GM18511 (cell line): ENCODE results near the gene GRID2.

Source experiments
- ATAC-seq: cut with Tn5 transposase; IDR thresholded peaks from one replicate; pipeline ENCODE4 v1.9.1; 2021; ENCODE audit warnings: mild to moderate bottlenecking, moderate library complexity; ENCODE audit not compliant: unreplicated experiment

Gene GRID2

GRCh38 chr4:93730251-93730650, 1426.5 kb downstream of the GRID2 start:
- no peak for ATAC-seq

DNA sequence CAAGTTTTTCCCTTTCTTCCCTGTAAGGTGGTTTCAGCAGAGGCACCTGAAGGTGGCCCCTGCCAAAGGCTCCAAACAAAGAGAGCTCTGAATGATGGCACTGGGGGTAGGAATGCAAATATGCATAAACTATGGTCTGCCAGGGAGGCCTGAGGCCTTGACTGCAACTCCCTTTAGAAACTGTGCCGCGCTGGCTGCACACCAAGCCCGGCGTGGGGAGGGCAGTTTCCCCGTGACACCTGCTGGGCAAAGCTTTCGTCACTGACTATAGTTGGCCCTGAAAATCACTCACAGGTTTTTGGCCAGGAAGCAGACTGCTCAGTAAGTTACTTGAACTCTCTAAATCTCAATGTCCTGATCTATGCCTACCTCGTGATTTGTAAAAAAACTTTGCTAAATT, 1427.0 kb downstream of the GRID2 start:
- no peak for ATAC-seq

DNA sequence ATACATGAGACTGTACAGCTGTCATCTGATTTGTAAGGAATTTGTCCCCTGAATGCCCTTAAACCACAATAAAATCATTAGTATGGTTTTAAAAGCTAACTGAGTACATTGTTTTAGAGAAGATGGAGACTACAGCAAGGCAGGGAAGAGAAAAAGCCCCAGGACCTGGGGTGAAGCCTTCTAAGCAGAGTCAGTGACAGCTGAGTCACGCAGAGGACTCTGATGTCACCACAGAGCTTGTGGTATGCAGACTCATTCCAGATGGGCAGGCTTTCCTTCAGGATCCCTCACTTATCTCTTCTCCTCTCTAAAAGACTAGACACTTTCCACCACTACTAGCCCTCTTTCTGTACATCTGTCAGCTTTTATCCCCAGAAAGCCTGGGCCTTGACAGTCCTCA, 1427.7 kb downstream of the GRID2 start:
- ATAC-seq = no peak

- ATAC-seq = no peak
Measured at GRCh38 chr4:93732509-93732908, 1428.7 kb downstream of the GRID2 start.

DNA sequence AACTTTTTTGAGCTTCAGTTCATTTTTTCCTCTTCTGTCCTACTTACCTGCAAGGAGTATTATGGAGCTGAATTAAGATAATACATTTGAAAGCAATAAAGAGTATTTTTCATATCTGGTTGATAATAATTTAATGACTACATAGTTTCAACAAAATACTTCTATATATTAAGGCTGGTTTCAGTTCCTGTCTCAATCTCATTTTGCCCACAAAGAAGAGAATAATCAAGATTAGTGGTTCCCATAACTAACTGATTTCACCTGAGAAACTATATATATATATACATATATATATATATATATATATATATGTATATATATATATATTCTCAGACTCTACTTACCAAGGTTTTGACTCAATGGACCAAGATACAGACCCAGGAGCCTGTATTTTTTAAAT, 1437.1 kb downstream of the GRID2 start:
- ATAC-seq = no peak

- ATAC-seq = no peak
Measured at GRCh38 chr4:93743022-93743421, 1439.3 kb downstream of the GRID2 start.

GRCh38 chr4:93743635-93744034, 1439.9 kb downstream of the GRID2 start:
- no peak for ATAC-seq

DNA sequence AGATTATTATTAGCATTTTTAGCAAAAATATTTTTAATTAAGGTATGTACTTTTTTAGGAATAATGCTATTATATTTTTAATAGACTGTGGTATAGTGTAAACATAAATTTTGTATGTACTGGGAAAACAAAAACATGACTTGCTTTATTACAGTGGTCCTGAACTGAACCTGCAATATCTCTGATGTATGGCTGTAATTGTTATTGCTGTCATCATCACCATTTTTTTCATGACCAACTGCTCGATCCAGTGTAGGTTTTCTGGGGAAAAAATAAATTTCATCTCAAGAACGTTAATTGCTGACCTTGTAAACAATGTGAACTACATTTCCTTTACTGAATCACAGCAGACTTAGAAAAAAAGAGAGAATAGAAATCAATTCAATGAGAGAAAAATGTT, 1441.2 kb downstream of the GRID2 start:
- no peak for ATAC-seq

GRCh38 chr4:93746031-93746430, 1442.3 kb downstream of the GRID2 start:
- ATAC-seq = no peak

DNA sequence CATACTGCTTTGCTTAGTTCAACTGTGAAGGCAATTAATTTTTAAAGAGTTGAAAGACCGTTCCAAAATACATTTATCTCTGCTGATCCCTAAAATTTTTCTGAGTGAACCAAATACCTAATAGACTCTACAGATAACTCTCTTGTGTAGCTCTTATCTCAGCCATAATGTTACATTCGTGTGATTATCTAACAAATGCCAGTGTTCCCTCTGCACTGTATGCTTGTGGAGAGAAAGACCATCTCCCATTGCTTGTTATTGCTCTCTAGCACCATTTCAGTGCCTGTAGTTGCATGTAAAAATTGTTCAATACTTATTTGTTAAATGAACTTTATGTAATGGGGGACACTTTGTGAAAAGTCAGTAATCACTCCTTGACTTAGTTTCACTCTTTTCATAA, 1443.5 kb downstream of the GRID2 start:
- ATAC-seq = no peak

GRCh38 chr4:93748373-93749291, 1444.9 kb downstream of the GRID2 start:
- ATAC-seq = peak; percentile 41

DNA sequence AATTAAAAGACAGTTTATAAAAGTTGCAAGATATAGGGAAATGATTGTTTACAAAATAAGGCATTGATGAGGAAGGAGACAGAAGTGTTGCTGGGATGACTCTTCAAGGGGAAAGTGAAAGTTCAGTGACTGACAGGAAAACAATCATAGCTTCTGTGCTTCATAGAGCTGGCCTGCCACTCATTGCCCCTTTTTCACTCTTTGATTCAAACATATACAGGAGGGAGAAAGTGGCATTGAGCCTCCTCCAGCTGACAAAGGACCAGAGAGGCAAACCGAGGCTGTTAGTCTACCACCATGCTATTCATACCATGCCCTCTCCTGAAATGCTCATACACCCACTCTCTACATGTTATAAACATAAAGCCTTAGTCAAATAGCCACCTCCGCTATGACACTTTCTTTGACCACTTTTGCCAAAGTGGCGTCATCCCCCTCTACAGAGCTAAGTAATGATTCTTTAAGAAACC, 1445.6 kb downstream of the GRID2 start:
- ATAC-seq = peak; percentile 77

DNA sequence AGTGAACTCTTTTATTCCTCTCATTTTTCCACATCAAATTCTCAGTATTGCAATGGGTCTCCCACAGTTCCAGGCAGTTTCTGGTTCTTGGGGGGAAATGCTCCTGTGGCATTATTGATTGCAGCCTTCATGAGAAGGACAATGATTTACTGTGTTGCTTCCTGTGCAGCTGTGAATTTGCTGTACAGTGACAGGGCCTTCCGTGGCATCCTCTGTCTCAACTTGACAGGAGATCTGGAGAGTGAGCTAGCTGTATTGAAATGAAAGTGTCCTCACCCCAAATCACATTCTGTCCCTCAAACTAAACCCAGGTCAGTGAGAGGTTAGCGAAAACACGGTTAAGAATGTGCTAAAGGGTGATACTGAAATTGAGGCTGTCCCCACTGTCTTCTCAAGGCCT, 1447.6 kb downstream of the GRID2 start:
- peak; percentile 50 for ATAC-seq

DNA sequence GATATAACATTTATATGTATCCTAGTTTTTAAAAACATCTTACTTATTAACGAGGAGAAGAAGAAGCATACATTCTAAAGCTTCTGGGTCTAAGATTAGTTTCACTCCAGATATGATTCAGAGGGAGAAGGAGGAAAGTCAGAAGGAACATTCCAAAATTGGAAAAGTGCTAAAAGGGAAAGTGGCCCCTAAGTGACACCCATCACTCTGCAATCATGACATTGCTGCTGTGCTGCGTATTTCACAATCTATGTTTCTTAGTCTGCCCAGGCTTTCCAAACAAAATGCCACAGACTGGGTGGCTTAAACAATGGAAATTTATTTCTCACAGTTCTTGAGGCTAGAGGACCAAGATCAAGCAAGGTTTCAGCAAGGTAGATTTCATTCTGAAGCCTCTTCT, 1452.3 kb downstream of the GRID2 start:
- ATAC-seq = no peak

- peak; percentile 38 for ATAC-seq
Measured at GRCh38 chr4:93759506-93759905, 1455.7 kb downstream of the GRID2 start.

GRCh38 chr4:93760284-93760683, 1456.5 kb downstream of the GRID2 start:
- ATAC-seq = no peak

DNA sequence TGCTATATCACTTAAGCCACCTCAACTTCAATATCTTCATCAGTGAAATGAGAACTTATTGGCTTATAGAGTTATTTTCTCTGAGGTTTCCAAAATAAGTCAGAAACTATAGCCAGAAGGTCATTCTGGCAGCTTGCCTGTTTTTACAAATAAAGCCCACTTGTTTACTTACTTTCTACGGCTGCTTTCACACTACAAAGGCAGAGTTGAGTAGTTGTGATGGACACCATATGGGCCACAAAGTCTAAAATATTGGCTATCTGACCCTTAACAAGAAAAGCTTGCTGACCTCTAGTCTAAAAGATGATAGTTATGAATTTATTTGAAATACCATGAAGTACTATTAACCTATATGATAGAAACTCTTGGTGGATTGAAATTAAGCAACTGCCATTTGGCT, 1457.5 kb downstream of the GRID2 start:
- no peak for ATAC-seq

DNA sequence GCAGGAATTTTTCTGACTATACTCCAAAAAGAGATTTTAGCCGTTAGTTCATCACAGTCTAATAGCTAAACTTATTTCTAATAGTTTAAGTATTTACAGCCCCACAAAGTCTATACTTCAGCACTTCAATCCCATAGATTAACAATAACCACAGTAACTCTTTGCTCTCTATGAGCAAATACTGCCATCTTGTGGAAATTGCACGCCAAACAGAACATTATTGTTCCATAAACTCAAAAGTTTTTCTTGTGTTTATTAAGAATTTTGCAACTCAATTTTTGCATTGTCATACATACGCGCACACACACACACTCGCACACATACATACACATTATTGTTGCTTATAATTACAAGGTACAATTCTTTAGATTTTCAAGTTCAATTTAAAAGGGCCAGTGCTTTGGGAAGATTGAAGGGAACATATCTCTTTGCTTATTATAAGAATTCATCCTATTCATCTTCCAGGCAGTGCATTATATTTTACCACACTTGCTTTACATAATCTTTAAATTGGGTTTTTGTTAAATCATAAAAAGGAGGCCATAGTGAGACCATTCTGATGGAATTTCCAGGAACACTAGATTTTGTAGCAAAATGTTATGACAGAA, 1461.0 kb downstream of the GRID2 start:
- ATAC-seq = peak; percentile 77

DNA sequence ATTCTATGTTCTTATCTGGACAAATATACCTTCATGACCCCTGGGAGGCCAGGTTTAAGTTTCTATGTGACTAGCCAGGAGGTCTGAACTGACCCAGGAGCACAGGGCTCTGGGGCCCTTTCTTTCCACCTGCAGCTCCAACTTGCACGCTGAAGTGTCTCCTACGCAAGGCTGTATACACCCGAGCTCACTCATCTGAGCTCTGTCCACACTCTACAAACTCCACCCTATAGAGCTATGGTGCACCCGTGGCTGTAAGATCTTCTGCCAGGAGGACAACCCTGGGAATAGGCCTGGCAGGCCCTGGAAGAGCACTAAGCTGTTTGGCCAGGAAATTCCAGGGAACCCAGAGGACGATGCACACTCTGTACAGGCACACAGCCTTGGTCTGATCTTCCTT, 1464.2 kb downstream of the GRID2 start:
- ATAC-seq = no peak

DNA sequence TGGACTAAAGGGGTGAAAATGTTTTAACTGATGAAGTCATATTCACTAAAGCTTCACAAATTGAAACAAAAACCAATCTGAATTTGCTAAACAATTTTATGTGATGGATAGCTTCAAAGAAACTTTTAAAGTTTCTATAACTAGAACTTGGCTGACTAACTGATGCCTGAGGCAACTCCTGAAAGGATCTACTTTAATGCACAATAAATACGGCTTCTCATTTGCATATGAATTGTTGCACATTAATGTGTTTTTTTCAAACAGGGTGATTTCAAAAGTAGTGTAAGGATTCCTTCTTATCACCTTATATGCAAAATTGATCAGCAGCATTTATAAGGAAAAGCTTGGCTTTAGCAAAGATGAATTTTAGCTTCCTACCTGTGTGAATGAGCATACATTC, 1466.4 kb downstream of the GRID2 start:
- no peak for ATAC-seq

DNA sequence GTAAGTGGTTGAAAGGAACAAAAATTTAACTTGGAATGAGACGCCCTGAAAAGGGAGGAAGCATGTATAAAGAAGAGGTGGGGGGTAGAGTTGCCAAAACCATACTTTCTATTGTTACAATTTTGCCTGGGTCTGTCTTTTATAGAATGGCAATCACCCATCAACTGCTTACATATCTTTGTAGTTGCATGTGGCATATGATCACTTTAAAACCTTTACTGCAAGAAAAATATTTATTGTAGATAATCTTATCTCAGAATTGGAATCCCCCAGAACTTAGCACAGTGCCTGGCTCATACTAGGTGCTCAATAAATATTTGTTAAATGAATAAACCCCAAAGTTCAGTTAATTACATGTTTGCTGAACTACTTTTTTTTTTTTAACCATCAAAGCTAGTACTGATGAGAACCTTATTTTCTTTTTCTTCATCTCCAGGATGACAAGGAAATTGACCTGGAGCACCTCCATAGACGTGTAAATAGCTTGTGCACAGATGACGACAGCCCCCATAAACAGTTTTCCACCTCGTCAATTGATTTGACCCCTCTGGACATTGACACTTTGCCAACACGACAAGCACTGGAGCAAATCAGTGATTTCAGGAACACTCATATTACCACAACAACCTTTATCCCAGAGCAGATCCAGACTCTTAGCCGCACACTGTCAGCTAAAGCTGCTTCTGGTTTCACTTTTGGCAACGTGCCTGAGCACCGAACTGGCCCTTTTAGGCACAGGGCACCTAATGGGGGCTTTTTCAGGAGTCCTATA, 1468.1 kb downstream of the GRID2 start:
- ATAC-seq = no peak

GRCh38 chr4:93772858-93773257, 1469.1 kb downstream of the GRID2 start:
- ATAC-seq = no peak
